B cell (primary cell): ENCODE results near the gene RTTN. TPM values are rescaled to one million over a fixed set of nuclear protein-coding genes. Genes with fewer than 3 reads are reported as not detected.
A peak's percentile ranks its signal among the peaks of the same experiment; 100 is the strongest.

Experiments used
- ATAC-seq: fragments of 200-7000 bp; cut with Tn5 transposase; one replicate; pipeline ENCODE4 v1.10.0; 2021; ENCODE audit warnings: low read depth, mild to moderate bottlenecking, moderate number of reproducible peaks, moderate library complexity
- CTCF ChIA-PET: fragments of 350-600 bp; sonication (Branson Sonifier 250); formaldehyde crosslinking; loops from one replicate; lab custom pipeline; 2021; ENCODE audit warnings: antibody characterized with exemption, inconsistent platforms; lab: Charles Lee
- POLR2A ChIA-PET: fragments of 350-600 bp; sonication (Branson Sonifier 250); formaldehyde crosslinking; loops from one replicate; lab custom pipeline; 2021; ENCODE audit warnings: antibody characterized with exemption; lab: Charles Lee
- DNase-seq: peaks from one replicate; pipeline ENCODE4 v3.0.0; 2013
- H2AFZ ChIP-seq: 2 replicates; pipeline ENCODE4 v1.6.1; 2012; ENCODE audit warnings: mild to moderate bottlenecking, low read depth, low read length; ENCODE audit not compliant: insufficient read depth, poor library complexity, severe bottlenecking
- H3K27ac ChIP-seq, 2 donors: 1 replicate in 1 of 2; 2 replicates in 1 of 2; pipeline ENCODE4 v1.5.1; 2012 to 2013; ENCODE audit warnings: low read length in 2 of 2, mild to moderate bottlenecking in 2 of 2, moderate library complexity in 1 of 2
- H3K27me3 ChIP-seq, 4 experiments: fragments of 200-600 bp in 1 of 4; sonication (generic) in 1 of 4; replicated peaks in 1 of 4; 1 replicate in 2 of 4; 2 replicates in 2 of 4; pipeline versions ENCODE4 v1.6.1 to v1.7.0; 2013 to 2016; ENCODE audit warnings: low read length in 3 of 4, mild to moderate bottlenecking in 2 of 4, mixed read lengths in 1 of 4, moderate library complexity in 1 of 4; ENCODE audit not compliant: insufficient read depth in 4 of 4, control insufficient read depth in 3 of 4; ENCODE audit errors: control extremely low read depth in 1 of 4
- H3K36me3 ChIP-seq, 2 experiments: replicated peaks in 1 of 2; 1 replicate in 1 of 2; 2 replicates in 1 of 2; pipeline versions ENCODE4 v1.6.1 to v1.7.1; 2013; ENCODE audit warnings: low read length in 1 of 2; ENCODE audit not compliant: insufficient read depth in 2 of 2, control insufficient read depth in 1 of 2; ENCODE audit errors: control extremely low read depth in 1 of 2, extremely low read depth in 1 of 2
- H3K4me1 ChIP-seq, 2 donors: fragments of 200-600 bp in 1 of 2; sonication (generic) in 1 of 2; 1 replicate in 1 of 2; 2 replicates in 1 of 2; pipeline versions ENCODE4 v1.5.1 to v1.6.1; 2013 to 2017; ENCODE audit warnings: low read length in 2 of 2; ENCODE audit not compliant: control insufficient read depth in 2 of 2, insufficient read depth in 2 of 2
- H3K4me2 ChIP-seq: replicated peaks from 2 replicates; pipeline ENCODE3; 2012; ENCODE audit warnings: mild to moderate bottlenecking, low read depth, low read length; ENCODE audit not compliant: poor library complexity, severe bottlenecking
- H3K4me3 ChIP-seq, 5 experiments: fragments of 200-600 bp in 1 of 5; sonication (generic) in 1 of 5; 1 replicate in 3 of 5; 2 replicates in 2 of 5; pipeline versions ENCODE4 v1.5.1 to v1.7.0; 2011 to 2016; ENCODE audit warnings: low read length in 4 of 5, mild to moderate bottlenecking in 4 of 5, low read depth in 2 of 5, control low read depth in 1 of 5, moderate library complexity in 1 of 5; ENCODE audit not compliant: insufficient read depth in 1 of 5; ENCODE audit errors: control extremely low read depth in 1 of 5, extremely low read depth in 1 of 5
- H3K79me2 ChIP-seq: fragments of 200-600 bp; sonication (generic); one replicate; pipeline ENCODE4 v1.6.0; 2016; ENCODE audit warnings: low read length; ENCODE audit not compliant: control insufficient read depth, insufficient read depth
- H3K9ac ChIP-seq: fragments of 200-600 bp; sonication (generic); 2 replicates; pipeline ENCODE4 v1.6.1; 2017; ENCODE audit warnings: mild to moderate bottlenecking, low read length, moderate library complexity
- H3K9me3 ChIP-seq, 3 donors: one replicate each; pipeline versions ENCODE4 v1.6.1 to v1.7.1; 2013; ENCODE audit warnings: low read length in 2 of 3; ENCODE audit not compliant: control insufficient read depth in 2 of 3, insufficient read depth in 1 of 3; ENCODE audit errors: control extremely low read depth in 1 of 3
- H4K20me1 ChIP-seq: 2 replicates; pipeline ENCODE4 v1.6.0; 2012; ENCODE audit warnings: mild to moderate bottlenecking, low read length; ENCODE audit not compliant: insufficient read depth, control insufficient read depth, poor library complexity, severe bottlenecking
- H3K27ac Mint-ChIP-seq: one replicate; pipeline ENCODE4 v1.8.0; 2021; ENCODE audit warnings: mixed read lengths
- H3K27me3 Mint-ChIP-seq: one replicate; pipeline ENCODE4 v1.8.0; 2021; ENCODE audit warnings: mixed read lengths
- H3K4me1 Mint-ChIP-seq: one replicate; pipeline ENCODE4 v1.8.0; 2021; ENCODE audit warnings: mixed read lengths
- H3K4me3 Mint-ChIP-seq: one replicate; pipeline ENCODE4 v1.8.0; 2021; ENCODE audit warnings: mixed read lengths
- H3K9me3 Mint-ChIP-seq: one replicate; pipeline ENCODE4 v1.8.0; 2022; ENCODE audit warnings: mixed read lengths; ENCODE audit not compliant: insufficient read depth
- CTCF ChIP-seq: fragments of 200-600 bp; IDR thresholded peaks from one replicate; pipeline ENCODE4 v1.8.0; 2022; ENCODE audit warnings: antibody characterized with exemption, mild to moderate bottlenecking
- EZH2 ChIP-seq: IDR thresholded peaks from 2 replicates; pipeline ENCODE4 v1.6.1; 2012; ENCODE audit warnings: borderline replicate concordance, low read depth, mild to moderate bottlenecking, moderate library complexity, low read length; ENCODE audit not compliant: insufficient read depth, poor library complexity, severe bottlenecking
- WGBS: methylation state at CpG from one replicate; pipeline ENCODE4 v1.1.5; 2013; ENCODE audit warnings: missing lambda C conversion rate; ENCODE audit not compliant: insufficient coverage; 5-methylcytosine and 5-hydroxymethylcytosine counted together
- intact Hi-C: fragments of 100-400 bp; cut with micrococcal nuclease; formaldehyde crosslinking; loops from one replicate; pipeline ENCODE4 v1.10.0; 2022
- polyA plus RNA-seq: library from polyadenylated mRNA; depleted of rRNA; stranded (reverse); fragments of >200 nt; gene quantifications from 2 replicates; pipeline ENCODE4 v1.2.3, GENCODE V29; 2012
- total RNA-seq, 2 donors: library from RNA; stranded (reverse); fragments of 120-200 nt in 1 of 2; gene quantifications; 1 replicate in 1 of 2; 2 replicates in 1 of 2; pipeline versions ENCODE4 v1.2.3 to v1.2.4, GENCODE V29; 2013 to 2022

Gene RTTN
- total and polyA plus RNA-seq, 2 donors (not counting 1 experiment from before 2014, with no cell fraction given): 10.0 to 41.2 TPM

GRCh38 chr18:70036771-70037347 lies 168.6 kb downstream of the RTTN start:
- 72% methylated on average over 3 of the region's 8 CpGs for WGBS
- peak; percentile 62 for DNase-seq
- intact Hi-C loops: no loop called here

GRCh38 chr18:70036168-70036567 lies 169.3 kb downstream of the RTTN start:
- ATAC-seq: no peak
- WGBS: 83% methylated on average over 1 of the region's 2 CpGs
- intact Hi-C loops: no loop called here
- H3K4me3 ChIP-seq: no peak overlapping the region
- Mint-ChIP-seq H3K9me3 (peaks cover 3% of the 10 kb centered on the region), H3K27me3 (no peaks in the 10 kb centered on the region), H3K27ac (no peak overlapping the region), H3K4me3 (no peak overlapping the region), H3K4me1 (peaks cover 14% of the 10 kb centered on the region)
- no peak for DNase-seq
- CTCF ChIA-PET: no interaction called here
- peaks cover 0 to 4% of the 10 kb centered on the region in 2 experiments for H3K36me3 ChIP-seq
- no peaks in the 10 kb centered on the region for H3K9me3 ChIP-seq
- H3K4me2 ChIP-seq: no peak overlapping the region
- no peak overlapping the region for H2AFZ ChIP-seq
- TF ChIP-seq EZH2: no peak
- no peak for TF ChIP-seq CTCF
- no peaks in the 10 kb centered on the region for H3K27me3 ChIP-seq
- H4K20me1 ChIP-seq: no peaks in the 10 kb centered on the region
- POLR2A ChIA-PET: no interaction called here
- no peak overlapping the region for H3K9ac ChIP-seq
- no peaks in the 10 kb centered on the region for H3K79me2 ChIP-seq
- no peak overlapping the region for H3K27ac ChIP-seq
- H3K4me1 ChIP-seq: peaks cover 5 to 11% of the 10 kb centered on the region in 2 donors

More at GRCh38 chr18:70036771-70037347, 168.6 kb downstream of the RTTN start:
- Histone ChIP-seq H3K4me1 (peaks cover 5 to 11% of the 10 kb centered on the region in 2 donors), H3K79me2 (no peaks in the 10 kb centered on the region), H3K4me2 (no peak overlapping the region), H4K20me1 (no peaks in the 10 kb centered on the region), H3K9me3 (no peaks in the 10 kb centered on the region), H3K4me3 (no peak overlapping the region), H3K27me3 (no peaks in the 10 kb centered on the region), H2AFZ (no peak overlapping the region), H3K9ac (no peak overlapping the region), H3K27ac (no peak overlapping the region), H3K36me3 (peaks cover 0 to 4% of the 10 kb centered on the region in 2 experiments)
- peak overlapping the region; percentile 40 for H3K4me3 Mint-ChIP-seq
- ChIA-PET POLR2A (no interaction called here), CTCF (no interaction called here)
- peak overlapping the region; percentile 80 for H3K27ac Mint-ChIP-seq
- TF ChIP-seq EZH2 (no peak), CTCF (no peak)
- peaks cover 14% of the 10 kb centered on the region for H3K4me1 Mint-ChIP-seq
- H3K9me3 Mint-ChIP-seq: peaks cover 3% of the 10 kb centered on the region
- no peaks in the 10 kb centered on the region for H3K27me3 Mint-ChIP-seq
- peak; percentile 81 for ATAC-seq
